Adrenal gland (tissue), 5 donors: ENCODE measurements around the gene NLRC3.

Experiments
- CTCF ChIP-seq, 6 experiments: fragments of 450-650 bp in 4 of 6; fragments of 200-600 bp in 2 of 6; sonication (generic) in 1 of 6; IDR thresholded peaks; 1 replicate in 5 of 6; 2 replicates in 1 of 6; pipeline versions ENCODE4 v1.5.1 to v1.8.0; 2016 to 2021; ENCODE audit warnings: antibody characterized with exemption in 6 of 6, mild to moderate bottlenecking in 2 of 6, moderate library complexity in 1 of 6
- POLR2A ChIP-seq, 2 donors: fragments of 450-650 bp; IDR thresholded peaks; one replicate each; pipeline ENCODE4 v1.6.1; 2017; ENCODE audit warnings: antibody characterized with exemption in 2 of 2, mild to moderate bottlenecking in 2 of 2, moderate library complexity in 1 of 2
- donor health status: DM: no; HTN: no; CAD: no.

DNA sequence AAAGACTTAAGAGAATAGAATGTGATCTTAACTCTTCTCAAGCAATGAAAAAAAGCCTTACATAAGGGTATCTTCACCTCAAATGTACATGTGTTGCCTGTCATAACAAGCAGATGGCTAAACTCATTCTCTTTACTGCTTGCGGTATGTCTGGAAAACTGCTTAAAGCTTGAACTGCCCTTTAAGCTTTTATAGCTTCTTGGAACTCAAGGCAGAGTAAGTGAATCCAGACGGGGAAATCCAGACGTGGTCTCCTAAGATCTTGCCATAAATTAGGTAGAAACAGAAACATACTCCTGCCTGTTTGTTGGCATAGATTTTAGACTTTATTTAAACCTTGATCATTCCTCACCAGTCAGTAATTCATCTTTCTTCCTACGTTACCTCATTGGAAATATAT is 56.8 kb downstream of the NLRC3 start:
- TF ChIP-seq CTCF (IDR thresholded peaks at IDR 0.05): no peak
- TF ChIP-seq POLR2A (IDR thresholded peaks at IDR 0.05): no peak
